H9 (cell line): ENCODE results near the gene EGLN3. TPM values are rescaled to one million over a fixed set of nuclear protein-coding genes. Genes with fewer than 3 reads are reported as not detected.

Experiments
- DNase-seq: peaks from one replicate; pipeline ENCODE4 v3.0.0-alpha.2; 2017
- H2AFZ ChIP-seq: one replicate; pipeline ENCODE4 v1.6.1; 2013; ENCODE audit warnings: mild to moderate bottlenecking, low read length, control low read depth, moderate library complexity
- H2AK5ac ChIP-seq: 2 replicates; pipeline ENCODE4 v1.6.1; 2013; ENCODE audit warnings: low read length, control low read depth, mixed read lengths; ENCODE audit not compliant: insufficient read length
- H2BK120ac ChIP-seq: one replicate; pipeline ENCODE4 v1.6.1; 2013; ENCODE audit warnings: low read depth, mild to moderate bottlenecking, low read length, control low read depth, inconsistent platforms; ENCODE audit not compliant: poor library complexity, severe bottlenecking
- H2BK12ac ChIP-seq: 2 replicates; pipeline ENCODE4 v1.6.1; 2013; ENCODE audit warnings: low read length, control low read depth, mixed read lengths, low read depth; ENCODE audit not compliant: insufficient read length
- H2BK15ac ChIP-seq: 2 replicates; pipeline ENCODE4 v1.6.1; 2013; ENCODE audit warnings: low read depth, low read length, control low read depth
- H2BK20ac ChIP-seq: one replicate; pipeline ENCODE4 v1.6.1; 2013; ENCODE audit warnings: low read depth, mild to moderate bottlenecking, low read length, control low read depth, inconsistent platforms; ENCODE audit not compliant: poor library complexity, severe bottlenecking
- H2BK5ac ChIP-seq: 2 replicates; pipeline ENCODE4 v1.6.1; 2013; ENCODE audit warnings: low read length, control low read depth, mixed read lengths; ENCODE audit not compliant: insufficient read length
- H3K14ac ChIP-seq: 2 replicates; pipeline ENCODE4 v1.6.1; 2013; ENCODE audit warnings: low read length, control low read depth; ENCODE audit not compliant: insufficient read depth
- H3K18ac ChIP-seq: 2 replicates; pipeline ENCODE4 v1.6.1; 2013; ENCODE audit warnings: low read depth, mild to moderate bottlenecking, mixed read lengths, low read length, control low read depth; ENCODE audit not compliant: insufficient read length
- H3K23ac ChIP-seq: 2 replicates; pipeline ENCODE4 v1.6.1; 2013; ENCODE audit warnings: low read length, control low read depth, mixed read lengths, low read depth; ENCODE audit not compliant: insufficient read length
- H3K23me2 ChIP-seq: 2 replicates; pipeline ENCODE4 v1.6.1; 2013; ENCODE audit warnings: low read depth, mild to moderate bottlenecking, mixed read lengths, low read length, control low read depth; ENCODE audit not compliant: insufficient read length, poor library complexity, severe bottlenecking
- H3K27ac ChIP-seq: 2 replicates; pipeline ENCODE4 v1.5.1; 2013; ENCODE audit warnings: low read length, control low read depth, mixed read lengths, low read depth; ENCODE audit not compliant: insufficient read length
- H3K27me3 ChIP-seq: 2 replicates; pipeline ENCODE4 v1.6.1; 2013; ENCODE audit warnings: low read length, control low read depth, inconsistent platforms; ENCODE audit not compliant: insufficient read depth
- H3K4ac ChIP-seq: 2 replicates; pipeline ENCODE4 v1.6.1; 2013; ENCODE audit warnings: low read depth, mild to moderate bottlenecking, control low read depth, inconsistent platforms, low read length, moderate library complexity
- H3K4me1 ChIP-seq: 2 replicates; pipeline ENCODE4 v1.6.1; 2013; ENCODE audit warnings: low read length, control low read depth, inconsistent platforms; ENCODE audit not compliant: insufficient read depth
- H3K4me2 ChIP-seq: 2 replicates; pipeline ENCODE4 v1.6.1; 2013; ENCODE audit warnings: low read length, control low read depth, mixed read lengths; ENCODE audit not compliant: insufficient read length, insufficient read depth
- H3K56ac ChIP-seq: 2 replicates; pipeline ENCODE4 v1.6.1; 2013; ENCODE audit warnings: low read depth, mild to moderate bottlenecking, mixed read lengths, low read length, control low read depth; ENCODE audit not compliant: insufficient read length
- H3K79me1 ChIP-seq: 2 replicates; pipeline ENCODE4 v1.6.1; 2013; ENCODE audit warnings: low read depth, mild to moderate bottlenecking, moderate library complexity, low read length, control low read depth, inconsistent platforms; ENCODE audit not compliant: insufficient read depth, poor library complexity, severe bottlenecking
- H3K79me2 ChIP-seq: 2 replicates; pipeline ENCODE4 v1.6.1; 2013; ENCODE audit warnings: low read length, control low read depth, inconsistent platforms; ENCODE audit not compliant: insufficient read depth
- H3K9ac ChIP-seq: 2 replicates; pipeline ENCODE4 v1.6.1; 2013; ENCODE audit warnings: low read length, control low read depth, mixed read lengths; ENCODE audit not compliant: insufficient read length; ENCODE audit errors: extremely low read depth
- H3K9me3 ChIP-seq: one replicate; pipeline ENCODE4 v1.6.1; 2013; ENCODE audit warnings: low read depth, low read length, inconsistent platforms; ENCODE audit not compliant: control insufficient read depth
- H3T11ph ChIP-seq: one replicate; pipeline ENCODE4 v1.6.1; 2013; ENCODE audit warnings: mild to moderate bottlenecking, low read length, control low read depth, inconsistent platforms
- H4K20me1 ChIP-seq: one replicate; pipeline ENCODE4 v1.6.1; 2013; ENCODE audit not compliant: control insufficient read depth, insufficient read length, insufficient read depth
- H4K5ac ChIP-seq: 2 replicates; pipeline ENCODE4 v1.6.1; 2013; ENCODE audit warnings: low read depth, mild to moderate bottlenecking, mixed read lengths, low read length, control low read depth; ENCODE audit not compliant: insufficient read length
- H4K8ac ChIP-seq: replicated peaks from 2 replicates; pipeline ENCODE4 v1.6.1; 2013; ENCODE audit warnings: low read length, control low read depth, mixed read lengths, low read depth; ENCODE audit not compliant: insufficient read length
- H4K91ac ChIP-seq: 2 replicates; pipeline ENCODE4 v1.6.1; 2013; ENCODE audit warnings: low read depth, mild to moderate bottlenecking, moderate library complexity, mixed read lengths, low read length, control low read depth; ENCODE audit not compliant: insufficient read length
- H3K27ac Mint-ChIP-seq, 3 experiments: 2 replicates in 2 of 3; 3 replicates in 1 of 3; pipeline ENCODE4 v1.8.0; 2020 to 2021; ENCODE audit warnings: mixed read lengths in 3 of 3, mild to moderate bottlenecking in 1 of 3, moderate library complexity in 1 of 3
- H3K27me3 Mint-ChIP-seq: 2 replicates; pipeline ENCODE4 v1.8.0; 2021; ENCODE audit warnings: low read depth, mild to moderate bottlenecking, moderate library complexity, mixed read lengths
- H3K36me3 Mint-ChIP-seq, 3 experiments: 2 replicates in 2 of 3; 3 replicates in 1 of 3; pipeline ENCODE4 v1.8.0; 2020 to 2021; ENCODE audit warnings: low read depth in 3 of 3, mixed read lengths in 3 of 3; ENCODE audit not compliant: insufficient read depth in 1 of 3
- H3K4me1 Mint-ChIP-seq, 2 experiments: 2 replicates each; pipeline ENCODE4 v1.8.0; 2020; ENCODE audit warnings: mixed read lengths in 2 of 2
- H3K4me3 Mint-ChIP-seq, 2 experiments: 2 replicates in 1 of 2; 3 replicates in 1 of 2; pipeline ENCODE4 v1.8.0; 2020 to 2021; ENCODE audit warnings: mild to moderate bottlenecking in 2 of 2, mixed read lengths in 2 of 2, moderate library complexity in 1 of 2
- H3K9me3 Mint-ChIP-seq, 2 experiments: 2 replicates in 1 of 2; 3 replicates in 1 of 2; pipeline ENCODE4 v1.8.0; 2020; ENCODE audit warnings: mild to moderate bottlenecking in 2 of 2, mixed read lengths in 2 of 2, moderate library complexity in 1 of 2
- WGBS: extraction: QIAGEN DNeasy Blood & Tissue Kit; methylation state at CpG from one replicate; pipeline ENCODE4 v1.1.7; 2013; ENCODE audit warnings: missing lambda C conversion rate, low lambda C conversion rate, mixed read lengths; ENCODE audit not compliant: insufficient read length; ENCODE audit errors: extremely low coverage; 5-methylcytosine and 5-hydroxymethylcytosine counted together
- total RNA-seq: library from RNA; stranded (reverse); gene quantifications from 2 replicates; pipeline ENCODE4 v1.2.1, GENCODE V29; 2021
- TF ChIP-seq, protein P1 (sequence below): fragments of 200-600 bp; sonication (generic); conservative IDR thresholded peaks from 3 replicates; pipeline ENCODE4 v1.8.0; 2021; ENCODE audit warnings: antibody characterized with exemption, mild to moderate bottlenecking

EGLN3 gene
- total RNA-seq, 1 experiment from 2014 or later, result 19.8 TPM

- WGBS, result no CpG with 5 or more reads among the region's 13 CpGs
Measured at GRCh38 chr14:33908540-33909223, 42.2 kb downstream of the EGLN3 start.

More at GRCh38 chr14:33908540-33909223, 42.2 kb downstream of the EGLN3 start:
- H2BK120ac ChIP-seq, result no peak overlapping the region
- H3K14ac ChIP-seq, result no peak overlapping the region
- no peak overlapping the region for H3K23ac ChIP-seq
- no peaks in the 10 kb centered on the region for H3K27me3 ChIP-seq
- H3K79me1 ChIP-seq, result no peaks in the 10 kb centered on the region
- no peak overlapping the region for H3K4ac ChIP-seq
- no peak overlapping the region for H2BK5ac ChIP-seq
- no peak overlapping the region for H4K91ac ChIP-seq
- no peak overlapping the region for H3K4me2 ChIP-seq
- H4K8ac ChIP-seq, result no peak overlapping the region
- no peak overlapping the region for H2AK5ac ChIP-seq
- H3K4me1 ChIP-seq, result peaks cover 2% of the 10 kb centered on the region; the same call in 1 of the 2 replicates
- TF ChIP-seq, protein P1, sequence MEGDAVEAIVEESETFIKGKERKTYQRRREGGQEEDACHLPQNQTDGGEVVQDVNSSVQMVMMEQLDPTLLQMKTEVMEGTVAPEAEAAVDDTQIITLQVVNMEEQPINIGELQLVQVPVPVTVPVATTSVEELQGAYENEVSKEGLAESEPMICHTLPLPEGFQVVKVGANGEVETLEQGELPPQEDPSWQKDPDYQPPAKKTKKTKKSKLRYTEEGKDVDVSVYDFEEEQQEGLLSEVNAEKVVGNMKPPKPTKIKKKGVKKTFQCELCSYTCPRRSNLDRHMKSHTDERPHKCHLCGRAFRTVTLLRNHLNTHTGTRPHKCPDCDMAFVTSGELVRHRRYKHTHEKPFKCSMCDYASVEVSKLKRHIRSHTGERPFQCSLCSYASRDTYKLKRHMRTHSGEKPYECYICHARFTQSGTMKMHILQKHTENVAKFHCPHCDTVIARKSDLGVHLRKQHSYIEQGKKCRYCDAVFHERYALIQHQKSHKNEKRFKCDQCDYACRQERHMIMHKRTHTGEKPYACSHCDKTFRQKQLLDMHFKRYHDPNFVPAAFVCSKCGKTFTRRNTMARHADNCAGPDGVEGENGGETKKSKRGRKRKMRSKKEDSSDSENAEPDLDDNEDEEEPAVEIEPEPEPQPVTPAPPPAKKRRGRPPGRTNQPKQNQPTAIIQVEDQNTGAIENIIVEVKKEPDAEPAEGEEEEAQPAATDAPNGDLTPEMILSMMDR, result peak; percentile 53
- Mint-ChIP-seq H3K4me3 (no peak overlapping the region), H3K4me1 (peaks cover 4 to 6% of the 10 kb centered on the region in 2 experiments; a peak in 3 of 4 replicates), H3K36me3 (peaks cover 0 to 7% (median 3%) of the 10 kb centered on the region in 3 experiments; a peak in 2 of 7 replicates), H3K27me3 (no peaks in the 10 kb centered on the region), H3K27ac (no peak overlapping the region), H3K9me3 (peaks cover 0 to 4% of the 10 kb centered on the region in 2 experiments; a peak in 2 of 5 replicates)
- no peak overlapping the region for H2AFZ ChIP-seq
- H4K5ac ChIP-seq, result no peak overlapping the region
- no peaks in the 10 kb centered on the region for H3K23me2 ChIP-seq
- H3K9me3 ChIP-seq, result no peaks in the 10 kb centered on the region
- H3T11ph ChIP-seq, result no peak overlapping the region
- no peak overlapping the region for H3K27ac ChIP-seq
- H3K9ac ChIP-seq, result no peak overlapping the region
- H3K56ac ChIP-seq, result no peak overlapping the region
- H4K20me1 ChIP-seq, result no peaks in the 10 kb centered on the region
- no peaks in the 10 kb centered on the region for H3K79me2 ChIP-seq
- DNase-seq, result no peak
- no peak overlapping the region for H3K18ac ChIP-seq
- no peak overlapping the region for H2BK20ac ChIP-seq
- no peak overlapping the region for H2BK12ac ChIP-seq
- no peak overlapping the region for H2BK15ac ChIP-seq
